ENCODE data around the gene IL27RA.

Gene IL27RA

DNA sequence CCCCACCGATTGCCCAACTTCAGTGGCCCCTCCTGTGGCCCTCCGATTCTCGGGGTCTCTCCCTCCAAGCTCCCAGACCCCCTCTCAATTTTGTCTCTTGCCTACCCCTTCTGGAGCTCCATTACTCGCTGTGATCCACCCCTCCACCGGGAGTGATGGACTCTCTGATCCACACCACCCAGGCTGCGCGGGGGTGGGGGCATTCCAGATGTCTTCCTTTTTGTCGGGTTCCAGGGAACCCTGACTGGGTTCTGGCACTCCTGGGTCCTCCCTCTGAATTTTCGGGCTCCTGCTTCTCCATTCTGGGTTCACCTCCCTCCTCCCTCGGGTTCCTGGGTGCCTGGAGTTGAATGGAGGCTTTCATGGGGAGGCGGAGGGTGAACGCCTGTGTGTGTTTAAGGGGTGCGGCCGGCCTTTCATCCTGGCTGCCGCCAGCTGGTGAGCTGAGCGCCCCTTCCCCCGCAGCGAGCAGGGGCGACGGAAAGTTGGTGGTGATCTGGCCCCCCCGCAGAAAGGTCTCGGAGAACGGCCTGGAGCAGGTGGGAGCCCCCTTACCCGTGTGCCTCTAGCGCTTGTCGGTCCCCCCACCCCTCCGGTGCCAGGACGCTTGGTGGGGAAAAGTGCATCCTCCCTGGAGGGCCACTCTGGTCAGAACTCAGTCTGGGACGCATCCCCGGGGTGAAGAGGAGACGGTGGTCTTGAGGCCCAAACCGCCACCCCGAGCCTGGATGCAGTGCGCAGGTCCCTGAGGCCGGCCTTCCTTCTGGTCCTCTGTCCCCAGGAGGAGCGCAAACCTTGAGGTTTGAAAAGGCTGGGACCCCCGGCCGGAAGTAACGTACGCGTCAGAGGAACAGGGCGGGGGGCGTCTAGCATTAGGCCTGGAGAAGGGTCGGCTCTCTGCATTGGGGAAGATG lies 42.6 kb downstream of the IL27RA start:
- TF ChIP-seq CTCF (IDR thresholded peaks at IDR 0.05; ENCODE audit: low read depth, low read length): no peak
- H3K4me3 ChIP-seq (ENCODE audit: low read depth, low read length): peak overlapping the region; percentile 74

DNA sequence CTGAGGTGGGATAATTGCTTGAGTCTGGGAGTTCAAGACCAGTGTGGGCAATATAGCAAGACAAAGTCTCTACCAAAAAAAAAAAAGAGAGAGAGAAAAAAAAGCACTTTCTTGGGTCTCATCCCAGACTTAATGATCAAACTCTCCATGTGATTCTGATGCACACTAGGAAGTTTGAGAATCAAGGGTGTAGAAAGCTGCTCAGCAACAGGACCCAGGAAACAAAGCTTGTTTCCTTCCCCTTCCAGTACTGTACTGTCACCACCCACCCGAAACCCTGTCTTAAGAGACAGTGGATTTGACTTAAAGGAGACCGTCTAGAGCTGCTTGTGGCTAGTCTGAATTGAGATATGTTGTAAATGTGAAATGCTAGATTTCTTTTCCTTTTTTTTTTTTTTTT lies 46.8 kb downstream of the IL27RA start:
- no peak for TF ChIP-seq CTCF (IDR thresholded peaks at IDR 0.05; ENCODE audit: low read depth, low read length)

GRCh38 chr19:14080887-14081796 lies 49.6 kb downstream of the IL27RA start:
- no peak for TF ChIP-seq CTCF (IDR thresholded peaks at IDR 0.05; ENCODE audit: low read depth, low read length)

More for the DNA sequence above, 46.8 kb downstream of the IL27RA start:
- H3K4me3 ChIP-seq (ENCODE audit: low read depth, low read length): no peak overlapping the region

DNA sequence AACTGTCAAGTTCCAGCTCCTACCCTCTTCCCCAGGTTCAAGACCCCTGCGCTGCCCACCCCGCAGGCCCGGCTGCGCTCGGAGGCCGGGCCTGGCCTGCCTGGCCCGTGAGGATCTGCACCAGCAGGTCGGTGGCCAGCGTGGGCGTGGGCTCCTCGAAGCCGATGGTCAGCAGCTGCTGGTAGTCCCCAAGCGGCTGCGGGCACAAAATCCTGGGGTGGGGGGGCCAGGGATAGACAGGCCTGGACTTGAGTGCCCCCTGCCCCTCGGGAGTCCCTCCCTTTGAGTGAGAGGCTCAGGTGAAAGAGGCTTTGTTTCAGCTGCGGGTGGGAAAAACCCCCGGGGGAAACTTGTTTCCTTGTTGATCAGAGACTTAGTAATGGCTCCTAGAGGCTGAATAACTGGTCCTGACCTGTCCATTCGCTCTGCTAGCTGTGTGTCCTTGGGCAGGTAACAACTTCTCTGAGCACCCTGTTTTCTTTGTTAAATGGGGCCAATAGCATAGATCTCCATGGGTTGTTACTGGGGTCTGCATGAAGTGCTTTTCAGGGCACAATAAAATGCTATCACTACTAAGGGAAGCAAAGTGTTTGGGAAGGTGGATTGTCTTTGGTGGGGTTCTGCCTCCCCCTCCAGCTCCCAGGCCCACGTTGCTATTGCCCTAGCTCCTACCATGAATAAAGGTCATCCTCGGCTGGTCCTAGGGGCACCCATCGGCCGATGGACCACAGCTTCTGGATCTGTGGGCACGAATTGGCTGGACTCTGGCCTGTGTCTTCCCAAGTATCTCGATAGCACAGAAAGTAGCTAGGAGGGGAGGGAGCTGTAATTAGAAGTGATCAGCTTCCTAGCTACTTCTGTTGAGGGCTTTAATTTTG lies 50.5 kb downstream of the IL27RA start:
- no peak for TF ChIP-seq CTCF (IDR thresholded peaks at IDR 0.05; ENCODE audit: low read depth, low read length)
- peak overlapping the region; percentile 74 for H3K4me3 ChIP-seq (ENCODE audit: low read depth, low read length)

More at GRCh38 chr19:14080887-14081796, 49.6 kb downstream of the IL27RA start:
- H3K4me3 ChIP-seq (ENCODE audit: low read depth, low read length): peak overlapping the region; percentile 78

GRCh38 chr19:14082675-14082960 lies 51.1 kb downstream of the IL27RA start:
- no peak overlapping the region for H3K4me3 ChIP-seq (ENCODE audit: low read depth, low read length)
- TF ChIP-seq CTCF (IDR thresholded peaks at IDR 0.05; ENCODE audit: low read depth, low read length): no peak

DNA sequence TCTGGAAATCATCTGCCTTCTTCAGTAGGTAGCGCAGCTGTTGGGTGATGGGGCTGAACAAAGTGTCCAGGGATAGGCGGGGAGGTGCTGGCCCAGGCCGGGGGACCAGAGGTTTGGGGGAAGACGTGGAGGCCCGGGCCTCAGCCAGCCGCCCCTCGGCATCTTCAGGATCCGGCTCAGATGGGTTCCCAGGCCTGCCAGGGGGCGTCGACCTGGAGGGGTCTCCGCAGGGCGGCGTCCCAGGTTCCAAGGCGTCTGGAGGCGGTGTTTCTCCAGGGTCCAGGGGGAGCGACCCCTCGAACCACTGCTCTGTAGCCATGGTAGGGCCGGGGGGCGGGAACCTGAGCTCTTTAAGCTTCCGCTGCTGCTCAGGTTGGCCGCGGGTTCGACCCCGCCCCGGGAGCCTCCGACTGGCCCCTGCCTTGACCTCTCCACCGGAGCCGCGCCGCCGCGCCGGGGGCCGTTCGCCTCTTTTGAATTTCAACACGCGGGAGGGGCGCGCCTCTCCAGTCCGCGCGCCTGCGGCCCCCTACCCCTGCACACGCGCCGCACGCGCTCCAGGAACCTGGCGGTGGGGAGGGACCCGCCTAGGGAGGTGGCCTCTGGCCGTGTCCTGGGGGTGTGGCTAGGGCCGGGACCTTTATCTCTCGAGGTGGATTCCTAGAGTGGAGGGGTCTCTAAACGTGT lies 53.9 kb downstream of the IL27RA start, which contains the start of gene C19orf67:
Gene C19orf67 (minus strand): TSS at position 475 of the 687 bp plus-strand sequence. CDS start 156 bp downstream, at position 319.
- H3K4me3 ChIP-seq (ENCODE audit: low read depth, low read length): no peak within 1 kb of the TSS
- no peak for TF ChIP-seq CTCF (IDR thresholded peaks at IDR 0.05; ENCODE audit: low read depth, low read length)

All from WI38 (cell line).